MM.1S (cell line): ENCODE data around the gene BNIP5.

ENCODE experiments used
- DNase-seq: peaks from one replicate; pipeline ENCODE4 v3.0.0-alpha.2; 2015
- H2AFZ ChIP-seq: fragments of 300-600 bp; sonication (generic); 2 replicates; pipeline ENCODE4 v1.6.0; 2016; ENCODE audit warnings: antibody characterized with exemption, low read length
- H3F3A ChIP-seq: fragments of 300-600 bp; sonication (generic); 2 replicates; pipeline ENCODE4 v1.6.1; 2016; ENCODE audit warnings: mild to moderate bottlenecking, antibody characterized with exemption, low read length, moderate library complexity, mixed read lengths; ENCODE audit not compliant: insufficient read depth
- H3K27ac ChIP-seq: fragments of 300-600 bp; sonication (generic); 2 replicates; pipeline ENCODE4 v1.5.1; 2016; ENCODE audit warnings: mild to moderate bottlenecking, low read length
- H3K27me3 ChIP-seq: fragments of 300-600 bp; sonication (generic); replicated peaks from 2 replicates; pipeline ENCODE4 v1.6.0; 2016; ENCODE audit warnings: low read length; ENCODE audit not compliant: insufficient read depth
- H3K36me3 ChIP-seq: fragments of 300-600 bp; sonication (generic); replicated peaks from 2 replicates; pipeline ENCODE4 v1.6.1; 2016; ENCODE audit warnings: mild to moderate bottlenecking, low read length, mixed read lengths; ENCODE audit not compliant: insufficient read depth
- H3K4me1 ChIP-seq: fragments of 300-600 bp; sonication (generic); 2 replicates; pipeline ENCODE4 v1.6.1; 2016; ENCODE audit warnings: low read length, mixed read lengths
- H3K4me2 ChIP-seq: fragments of 300-600 bp; sonication (generic); 2 replicates; pipeline ENCODE4 v1.6.0; 2016; ENCODE audit warnings: low read depth, low read length
- H3K4me3 ChIP-seq: fragments of 300-600 bp; sonication (generic); 2 replicates; pipeline ENCODE4 v1.5.1; 2016; ENCODE audit warnings: low read length, mixed read lengths
- H3K79me2 ChIP-seq: fragments of 300-600 bp; sonication (generic); 2 replicates; pipeline ENCODE4 v1.6.1; 2016; ENCODE audit warnings: mixed run types, low read length, mixed read lengths
- H3K9ac ChIP-seq: fragments of 300-600 bp; sonication (generic); 2 replicates; pipeline ENCODE4 v1.6.1; 2016; ENCODE audit warnings: low read length, mixed read lengths
- H3K9me2 ChIP-seq: fragments of 300-600 bp; sonication (generic); replicated peaks from 2 replicates; pipeline ENCODE4 v1.6.1; 2016; ENCODE audit warnings: mild to moderate bottlenecking, low read length, mixed read lengths; ENCODE audit not compliant: insufficient read depth
- H3K9me3 ChIP-seq: fragments of 300-600 bp; sonication (generic); replicated peaks from 2 replicates; pipeline ENCODE4 v1.6.1; 2016; ENCODE audit warnings: mild to moderate bottlenecking, low read length, mixed read lengths; ENCODE audit not compliant: insufficient read depth
- H4K20me1 ChIP-seq: fragments of 300-600 bp; sonication (generic); 2 replicates; pipeline ENCODE4 v1.6.1; 2016; ENCODE audit warnings: mild to moderate bottlenecking, low read length, moderate library complexity, mixed read lengths; ENCODE audit not compliant: insufficient read depth
- CTCF ChIP-seq: fragments of 300-600 bp; sonication (generic); IDR thresholded peaks from 2 replicates; pipeline ENCODE4 v1.5.1; 2016; ENCODE audit warnings: antibody characterized with exemption, low read length, mixed read lengths
- EZH2 ChIP-seq: fragments of 300-600 bp; sonication (generic); optimal IDR thresholded peaks from 2 replicates; pipeline ENCODE3; 2017; ENCODE audit warnings: low read depth, mild to moderate bottlenecking, antibody characterized with exemption, low read length, mixed read lengths
- EZH2phosphoT487 ChIP-seq: fragments of 300-600 bp; sonication (generic); IDR thresholded peaks from 2 replicates; pipeline ENCODE4 v1.6.1; 2018; ENCODE audit warnings: antibody characterized with exemption, low read length

BNIP5 gene

GRCh38 chr6:36352477-36353157, 15.9 kb upstream of the BNIP5 start:
- Histone ChIP-seq H3K27me3 (no peaks in the 10 kb centered on the region), H3K4me1 (peaks cover 8% of the 10 kb centered on the region; the same call in 1 of the 2 replicates), H3K9ac (no peak overlapping the region), H4K20me1 (no peaks in the 10 kb centered on the region), H2AFZ (no peak overlapping the region), H3F3A (no peaks in the 10 kb centered on the region), H3K9me3 (no peaks in the 10 kb centered on the region), H3K4me3 (no peak overlapping the region), H3K79me2 (no peaks in the 10 kb centered on the region), H3K27ac (no peak overlapping the region), H3K4me2 (no peak overlapping the region), H3K9me2 (no peaks in the 10 kb centered on the region), H3K36me3 (no peaks in the 10 kb centered on the region)
- TF ChIP-seq EZH2phosphoT487 = no peak
- TF ChIP-seq CTCF = no peak
- no peak for TF ChIP-seq EZH2
- no peak for DNase-seq

GRCh38 chr6:36350681-36351571, 14.2 kb upstream of the BNIP5 start:
- TF ChIP-seq EZH2phosphoT487 (no peak), EZH2 (no peak), CTCF (no peak)
- Histone ChIP-seq H2AFZ (no peak overlapping the region), H3K36me3 (no peaks in the 10 kb centered on the region), H3K4me2 (no peak overlapping the region), H3K9me3 (no peaks in the 10 kb centered on the region), H3F3A (no peaks in the 10 kb centered on the region), H3K4me1 (peaks cover 8% of the 10 kb centered on the region; the same call in 1 of the 2 replicates), H3K4me3 (no peak overlapping the region), H3K9me2 (no peaks in the 10 kb centered on the region), H3K9ac (no peak overlapping the region), H4K20me1 (no peaks in the 10 kb centered on the region), H3K27me3 (no peaks in the 10 kb centered on the region), H3K79me2 (no peaks in the 10 kb centered on the region), H3K27ac (no peak overlapping the region)
- DNase-seq = no peak

DNA sequence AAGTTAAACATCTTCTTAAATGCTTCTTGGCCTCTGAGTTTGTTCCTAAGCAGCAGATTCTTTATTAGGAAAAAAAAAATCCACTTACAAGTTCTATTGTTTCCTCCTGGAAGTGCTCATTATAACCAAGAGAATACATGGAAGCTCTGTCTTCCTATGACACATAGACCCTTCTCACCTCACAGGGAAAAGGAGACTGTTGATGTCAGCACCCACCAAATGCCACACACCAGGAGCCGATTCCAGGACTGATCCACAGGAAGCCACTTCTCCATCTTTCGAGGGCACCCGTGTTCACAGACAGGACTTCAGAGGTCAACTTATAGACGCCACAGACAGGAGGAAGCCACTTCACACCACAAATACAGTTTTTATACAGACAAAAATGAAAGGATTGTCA, 13.4 kb upstream of the BNIP5 start:
- Histone ChIP-seq H3F3A (no peaks in the 10 kb centered on the region), H3K9ac (no peak overlapping the region), H2AFZ (no peak overlapping the region), H4K20me1 (no peaks in the 10 kb centered on the region), H3K9me3 (no peaks in the 10 kb centered on the region), H3K27ac (no peak overlapping the region), H3K4me3 (no peak overlapping the region), H3K4me1 (peaks cover 8% of the 10 kb centered on the region; the same call in 1 of the 2 replicates), H3K9me2 (no peaks in the 10 kb centered on the region), H3K4me2 (no peak overlapping the region), H3K36me3 (no peaks in the 10 kb centered on the region), H3K79me2 (no peaks in the 10 kb centered on the region), H3K27me3 (no peaks in the 10 kb centered on the region)
- no peak for TF ChIP-seq EZH2phosphoT487
- TF ChIP-seq CTCF = no peak
- no peak for TF ChIP-seq EZH2
- no peak for DNase-seq
